Activated CD4-positive, alpha-beta T cell treated with anti-CD3 and anti-CD28 coated beads, Interleukin-2, Interleukin-4, amounts not matched to agents 100 ng/mL and 50 ng/mL, durations not matched to agents 16 hours and 8 hours (primary cell): ENCODE measurements around the gene ZCCHC3.
"Not testable (repeated sequence)": the region's sequence is repeated elsewhere in the genome, so short reads cannot be mapped to it uniquely, and the experiment has no call there.

Experiments used
- DNase-seq: peaks from one replicate; pipeline ENCODE4 v3.0.0-alpha.2; 2020; ENCODE audit warnings: low spot score

The ZCCHC3 gene

GRCh38 chr20:313402-313801 is 16.0 kb downstream of the ZCCHC3 start:
- DNase-seq = no peak

DNA sequence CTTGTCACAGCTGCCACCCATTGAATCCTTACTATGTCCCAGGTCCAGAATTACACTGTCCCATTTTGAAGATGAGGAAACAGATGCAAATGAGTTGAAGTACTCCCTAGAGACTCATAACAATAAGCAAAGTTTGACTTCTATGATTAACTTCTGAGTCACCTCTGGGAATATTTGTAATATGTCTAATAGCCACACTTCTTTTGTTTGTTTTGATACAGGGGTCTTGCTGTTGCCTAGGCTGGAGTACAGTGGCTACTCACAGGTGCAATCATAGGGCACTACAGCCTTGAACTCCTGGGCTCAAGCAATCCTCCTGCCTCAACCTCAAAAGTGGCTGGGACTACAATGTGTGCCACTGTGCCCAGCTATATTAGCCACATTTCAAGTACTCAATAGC is 16.6 kb downstream of the ZCCHC3 start:
- no peak for DNase-seq

DNA sequence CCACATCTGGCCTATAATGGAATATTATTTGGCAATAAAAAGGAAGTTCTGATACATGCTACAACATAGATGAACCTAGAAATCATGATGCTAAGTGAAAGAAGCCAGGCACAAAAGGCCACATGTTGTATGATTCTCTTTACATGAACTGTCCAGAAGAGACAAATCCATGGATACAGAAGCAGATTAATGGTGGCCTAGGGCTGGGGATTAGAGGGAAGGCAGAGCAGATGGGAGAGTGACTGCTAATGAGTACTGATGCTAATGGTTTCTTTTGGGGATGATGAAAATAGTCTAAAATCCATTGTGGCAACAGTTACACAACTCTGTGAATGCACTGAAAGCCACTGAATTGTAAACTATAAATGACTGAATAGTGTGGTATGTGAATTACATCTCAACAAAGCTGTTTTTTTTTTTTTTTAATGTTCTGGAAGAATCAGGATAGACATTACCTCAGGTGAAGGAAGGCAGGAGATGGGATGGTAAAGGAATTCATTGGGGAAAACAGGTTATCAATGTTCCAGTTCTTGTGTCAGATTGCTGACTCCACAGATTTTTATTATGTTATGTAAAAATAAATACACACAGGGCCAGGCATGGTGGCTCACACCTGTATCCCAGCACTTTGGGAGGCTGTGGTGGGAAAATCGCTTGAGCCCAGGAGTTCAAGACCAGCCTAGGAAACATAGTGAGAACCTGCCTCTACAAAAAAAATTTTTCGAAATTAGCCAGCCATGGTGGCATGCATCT is 19.1 kb downstream of the ZCCHC3 start:
- no peak for DNase-seq

DNA sequence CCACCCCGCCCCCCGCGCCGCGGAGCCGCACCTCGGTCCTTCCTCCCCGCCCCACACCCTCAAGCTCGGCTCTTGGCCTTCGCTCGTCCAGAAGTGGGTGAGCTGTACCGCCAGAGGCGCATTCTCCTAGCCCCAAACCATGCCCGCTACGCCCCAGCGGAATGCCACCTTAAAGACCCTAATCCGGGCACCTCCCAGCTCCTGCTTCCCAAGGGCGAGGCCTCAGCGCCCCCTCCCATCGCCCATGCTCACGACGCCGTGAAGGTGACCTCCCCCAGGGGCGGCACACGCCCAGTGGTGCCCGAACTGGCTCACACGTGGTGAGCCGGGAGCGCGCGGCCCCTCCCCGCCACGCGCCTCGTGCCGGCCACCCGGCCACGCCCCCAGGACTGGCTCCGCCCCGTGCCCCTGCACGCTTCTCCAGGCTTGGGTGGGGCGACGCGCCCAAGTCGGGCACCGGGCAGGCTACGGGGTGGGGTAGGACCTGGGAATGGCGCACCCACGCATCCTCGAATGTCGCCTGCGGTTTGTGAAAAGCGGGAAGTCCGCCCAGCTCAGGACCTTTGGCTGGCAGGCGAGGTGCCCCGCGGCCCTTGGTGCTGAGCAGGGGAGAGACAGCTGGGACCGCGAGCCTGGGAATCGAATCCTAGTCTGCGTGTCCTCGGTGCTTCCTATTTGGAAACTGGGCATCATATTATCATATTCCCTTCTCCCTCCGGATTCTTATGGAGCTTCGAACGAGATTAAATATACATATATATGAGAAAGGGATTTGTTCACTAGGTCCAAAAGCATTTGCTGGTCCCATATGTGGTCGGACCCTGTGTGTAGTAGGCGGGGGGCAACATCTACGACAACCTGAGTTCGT is 27.0 kb downstream of the ZCCHC3 start:
- DNase-seq = peak; percentile 91

DNA sequence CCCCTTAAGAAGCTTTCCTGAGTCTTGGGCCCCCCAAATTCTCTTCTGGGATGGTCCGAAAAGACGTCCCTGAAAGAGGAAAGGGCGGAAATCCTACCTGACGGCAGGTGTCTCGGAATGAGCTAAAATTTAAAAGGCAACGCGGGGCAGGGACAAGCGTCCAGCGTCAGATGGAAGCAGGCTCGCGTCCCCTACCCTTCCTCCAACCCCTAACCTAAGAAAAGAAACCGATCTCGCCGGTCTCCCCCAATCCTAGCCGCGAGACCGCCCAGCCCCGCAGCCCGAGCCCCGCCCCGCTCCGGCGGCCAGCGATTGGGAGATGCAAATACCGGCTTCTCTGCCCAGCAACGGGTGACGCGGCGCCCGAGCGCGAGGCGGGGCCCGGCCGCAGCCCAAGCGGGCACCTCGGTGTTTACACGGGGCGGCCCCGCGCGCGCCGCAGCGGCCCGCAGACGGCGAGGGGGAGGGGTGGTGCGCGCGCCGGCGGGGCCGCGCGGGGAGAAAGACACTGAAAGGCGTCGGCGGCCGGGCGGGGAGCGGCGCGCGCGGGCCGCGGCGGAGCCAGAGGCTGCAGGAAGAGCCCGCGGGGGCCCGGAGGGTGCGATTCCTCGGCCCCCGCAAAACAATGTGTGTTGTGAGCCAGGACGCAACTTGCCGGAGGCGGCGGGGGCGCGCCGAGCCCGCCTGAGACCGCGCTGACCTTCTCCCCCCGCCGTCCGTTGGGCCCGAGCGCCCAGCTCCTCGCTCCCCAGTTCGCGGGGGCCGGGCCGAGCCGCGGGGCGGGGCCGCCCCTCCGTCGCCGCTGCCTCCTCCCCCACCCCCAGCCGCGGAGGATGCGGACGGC is 27.9 kb downstream of the ZCCHC3 start, which contains the start of gene SOX12:
TSS of gene SOX12 (plus strand) at position 508 of the 844 bp plus-strand sequence. CDS start 373 bp downstream, outside the sequence.
- peak; percentile 97 for DNase-seq

- peak; percentile 38 for DNase-seq
Observed at GRCh38 chr20:325889-326644, 28.7 kb downstream of the ZCCHC3 start.

GRCh38 chr20:326645-327185 is 29.3 kb downstream of the ZCCHC3 start:
- DNase-seq = no peak

- DNase-seq = peak; percentile 62
Observed at GRCh38 chr20:327186-328026, 30.0 kb downstream of the ZCCHC3 start.

GRCh38 chr20:328027-328974 is 30.9 kb downstream of the ZCCHC3 start:
- no peak for DNase-seq

DNA sequence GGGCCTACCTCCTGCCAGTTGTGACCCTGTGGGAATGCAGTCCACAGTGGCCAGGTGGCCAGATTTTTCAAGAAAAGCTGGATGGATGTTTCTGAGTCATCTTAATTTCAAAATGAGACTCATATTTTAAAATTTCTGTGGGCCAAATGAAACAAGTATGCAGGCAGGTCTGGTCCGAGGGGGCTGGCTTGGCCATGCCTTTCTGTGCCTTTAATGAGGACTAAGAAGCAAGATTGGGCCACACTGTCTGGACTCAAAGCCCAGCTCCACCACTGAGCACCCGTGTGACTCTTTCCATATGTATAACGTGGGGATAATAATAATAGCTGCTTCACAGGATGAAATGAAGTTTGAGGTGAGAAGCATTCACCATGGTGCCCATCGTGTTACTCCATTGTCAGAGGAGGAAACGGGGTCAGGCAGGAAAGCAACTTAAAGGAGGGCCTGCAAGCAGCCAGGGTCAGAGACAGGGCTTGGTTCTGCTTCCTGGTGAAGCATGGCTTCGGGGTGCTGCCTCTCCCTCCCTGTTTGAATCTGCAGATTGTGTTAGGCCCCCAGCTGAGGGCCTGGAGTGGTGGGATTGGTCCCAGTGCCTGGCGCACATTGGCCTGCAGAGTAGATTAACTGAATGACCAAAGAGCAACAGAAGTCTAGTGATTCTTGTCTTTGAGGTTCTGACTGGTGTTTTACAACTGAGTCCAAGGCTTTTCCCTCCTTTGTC is 31.8 kb downstream of the ZCCHC3 start:
- DNase-seq = no peak

DNA sequence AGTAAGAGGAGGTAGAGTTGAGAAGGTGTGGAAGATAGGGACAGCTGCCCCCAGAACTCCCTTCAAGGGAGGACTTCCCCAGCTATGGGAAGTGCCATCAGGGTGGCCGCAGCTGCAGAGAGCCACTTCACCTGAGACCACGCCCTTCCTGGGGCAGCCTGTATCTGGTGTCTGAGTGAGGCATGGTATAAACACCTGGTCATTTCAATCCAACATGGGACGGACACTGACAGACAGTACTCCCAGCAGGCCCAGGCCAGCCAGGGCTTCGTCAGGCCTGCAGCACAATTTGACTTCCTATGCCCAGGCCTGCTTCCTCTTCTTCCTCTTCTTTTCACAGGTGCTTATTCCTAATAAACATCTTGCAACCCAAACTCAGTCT is 32.5 kb downstream of the ZCCHC3 start:
- no peak for DNase-seq

- peak; percentile 69 for DNase-seq
Observed at GRCh38 chr20:330233-331149, 33.1 kb downstream of the ZCCHC3 start.

GRCh38 chr20:334578-334977 is 37.2 kb downstream of the ZCCHC3 start:
- no peak for DNase-seq

- not testable (repeated sequence) for DNase-seq
Observed at GRCh38 chr20:336040-336439, 38.7 kb downstream of the ZCCHC3 start.

DNA sequence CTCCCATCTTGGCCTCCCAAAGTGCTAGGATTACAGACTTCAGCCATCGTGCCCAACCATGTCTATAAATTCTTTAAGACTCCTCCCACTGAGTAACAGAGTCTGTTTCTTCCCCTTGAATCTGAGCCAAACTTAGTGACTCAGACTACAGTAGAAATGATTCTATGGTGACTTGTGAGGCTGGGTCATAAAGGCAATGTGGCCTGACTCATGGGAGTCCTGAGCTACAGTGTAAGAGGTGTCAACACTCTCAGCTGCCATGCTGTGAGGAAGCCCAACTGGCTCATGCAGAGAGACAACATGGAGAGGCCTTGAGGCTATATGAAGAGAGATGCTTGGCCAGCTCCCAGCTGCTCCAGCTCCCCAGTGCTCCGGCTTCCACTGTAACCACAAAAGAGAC is 44.3 kb downstream of the ZCCHC3 start:
- peak; percentile 28 for DNase-seq

DNA sequence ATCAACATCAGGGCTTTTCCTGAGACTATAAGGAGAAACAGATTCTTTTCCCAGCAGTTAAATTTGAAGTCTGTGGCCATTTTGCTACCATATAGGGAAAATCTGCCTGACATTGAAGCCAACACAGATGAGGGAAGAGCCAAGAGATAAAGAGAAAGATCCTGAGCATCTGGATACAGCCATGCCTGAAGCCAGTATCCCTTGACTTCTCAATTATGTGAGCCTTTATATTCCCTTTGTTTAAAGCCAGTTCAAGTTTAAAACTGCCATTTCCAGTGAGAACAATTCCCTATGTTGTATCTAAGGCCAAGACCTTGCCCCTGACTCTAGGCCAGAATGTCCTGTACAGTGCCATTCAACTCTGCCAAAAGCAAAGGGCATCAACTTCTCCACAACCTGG is 45.7 kb downstream of the ZCCHC3 start:
- DNase-seq = no peak

DNA sequence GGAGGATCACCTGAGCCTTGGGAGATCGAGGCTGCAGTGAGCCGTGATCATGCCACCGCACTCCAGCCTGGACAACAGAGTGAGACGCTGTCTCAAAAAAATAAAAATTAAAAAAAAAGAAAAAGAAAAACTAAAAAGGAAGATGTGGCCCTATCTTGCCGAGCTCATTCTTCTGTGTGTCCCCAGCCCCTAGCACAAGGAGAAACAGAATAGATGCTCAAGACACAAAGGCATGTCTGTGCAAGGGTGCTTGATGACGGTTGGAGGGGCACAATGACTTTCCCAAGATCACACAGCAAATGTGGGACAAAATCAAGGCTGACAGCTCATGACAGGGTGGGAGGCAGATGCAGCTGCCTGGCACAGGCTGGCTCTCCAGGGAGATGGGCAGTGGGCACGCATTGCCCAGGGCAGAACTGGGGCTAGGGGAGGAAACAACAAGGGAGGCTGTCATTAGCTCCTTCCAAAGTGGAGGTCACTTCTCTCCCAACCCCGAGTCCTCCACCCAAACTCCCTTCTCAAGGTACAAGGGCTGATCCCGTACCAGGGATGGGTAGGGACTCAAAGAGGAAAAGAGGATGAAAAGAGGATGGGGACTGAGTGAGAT is 48.8 kb downstream of the ZCCHC3 start:
- no peak for DNase-seq
